SK-N-SH treated with all-trans-retinoic acid at 6 μM for 48 hours (cell line): ENCODE data around the gene DPF3.

ENCODE experiments used
- ATAC-seq: fragments of 200-7000 bp; cut with Tn5 transposase; 3 replicates; pipeline ENCODE4 v1.9.1; 2020; ENCODE audit warnings: mild to moderate bottlenecking, moderate library complexity
- ARNTL ChIP-seq: fragments of 450-650 bp; formaldehyde crosslinking; IDR thresholded peaks from 2 replicates; pipeline ENCODE4 v1.5.0; 2020; ENCODE audit warnings: low read depth, mild to moderate bottlenecking, moderate library complexity, borderline replicate concordance
- CREB5 ChIP-seq: fragments of 250-450 bp; sonication (Bioruptor Pico); IDR thresholded peaks from 2 replicates; pipeline ENCODE4 v1.5.1; 2020; ENCODE audit warnings: low read depth, mild to moderate bottlenecking, moderate library complexity
- CSDC2 ChIP-seq: fragments of 250-450 bp; sonication (Bioruptor Pico); IDR thresholded peaks from 2 replicates; pipeline ENCODE4 v1.5.0; 2020; ENCODE audit warnings: mild to moderate bottlenecking, moderate library complexity
- CSRNP3 ChIP-seq: fragments of 250-450 bp; sonication (Bioruptor Pico); IDR thresholded peaks from 2 replicates; pipeline ENCODE4 v1.5.1; 2021; ENCODE audit warnings: mild to moderate bottlenecking, moderate library complexity
- GLIS3 ChIP-seq: fragments of 250-450 bp; sonication (Bioruptor Pico); IDR thresholded peaks from 2 replicates; pipeline ENCODE4 v1.5.0; 2020; ENCODE audit warnings: mild to moderate bottlenecking, moderate library complexity
- ISL1 ChIP-seq: fragments of 250-450 bp; sonication (Bioruptor Pico); IDR thresholded peaks from 2 replicates; pipeline ENCODE4 v2.1.2; 2022; ENCODE audit warnings: mild to moderate bottlenecking, moderate library complexity
- PPARA ChIP-seq: fragments of 250-450 bp; sonication (Bioruptor Pico); IDR thresholded peaks from 2 replicates; pipeline ENCODE4 v1.5.0; 2020; ENCODE audit warnings: mild to moderate bottlenecking, borderline replicate concordance
- RARB ChIP-seq: fragments of 250-450 bp; sonication (Bioruptor Pico); IDR thresholded peaks from 2 replicates; pipeline ENCODE4 v1.8.0; 2021; ENCODE audit warnings: mild to moderate bottlenecking, moderate library complexity
- TCF4 ChIP-seq: fragments of 250-450 bp; sonication (Bioruptor Pico); IDR thresholded peaks from 2 replicates; pipeline ENCODE4 v1.8.0; 2021; ENCODE audit warnings: mild to moderate bottlenecking, moderate library complexity, borderline replicate concordance
- TOX ChIP-seq: fragments of 250-450 bp; sonication (Bioruptor Pico); IDR thresholded peaks from 2 replicates; pipeline ENCODE4 v1.8.0; 2021; ENCODE audit warnings: mild to moderate bottlenecking, moderate library complexity, borderline replicate concordance
- TSHZ2 ChIP-seq: fragments of 250-450 bp; sonication (Bioruptor Pico); IDR thresholded peaks from 2 replicates; pipeline ENCODE4 v1.5.0; 2020; ENCODE audit warnings: mild to moderate bottlenecking, moderate library complexity
- ZC3H10 ChIP-seq: fragments of 250-450 bp; sonication (Bioruptor Pico); IDR thresholded peaks from 2 replicates; pipeline ENCODE4 v1.5.1; 2021; ENCODE audit warnings: mild to moderate bottlenecking, moderate library complexity
- ZFP30 ChIP-seq: fragments of 450-650 bp; formaldehyde crosslinking; IDR thresholded peaks from 2 replicates; pipeline ENCODE4 v1.5.0; 2022; ENCODE audit warnings: mild to moderate bottlenecking, moderate library complexity
- ZNF565 ChIP-seq: fragments of 450-650 bp; formaldehyde crosslinking; conservative IDR thresholded peaks from 2 replicates; pipeline ENCODE4 v1.5.0; 2020; ENCODE audit warnings: low read depth, mild to moderate bottlenecking, moderate library complexity
- ZNF70 ChIP-seq: fragments of 450-650 bp; formaldehyde crosslinking; IDR thresholded peaks from 2 replicates; pipeline ENCODE4 v1.5.0; 2020; ENCODE audit warnings: mild to moderate bottlenecking, moderate library complexity
- ZNF8 ChIP-seq: fragments of 450-650 bp; formaldehyde crosslinking; IDR thresholded peaks from 2 replicates; pipeline ENCODE4 v1.5.0; 2020; ENCODE audit warnings: mild to moderate bottlenecking, moderate library complexity
- TF ChIP-seq, protein P1 (sequence below): fragments of 250-450 bp; sonication (Bioruptor Pico); IDR thresholded peaks from 2 replicates; pipeline ENCODE4 v1.8.0; 2021; ENCODE audit warnings: low read depth, mild to moderate bottlenecking, moderate library complexity, borderline replicate concordance
- TF ChIP-seq, protein P2 (sequence below): fragments of 250-450 bp; sonication (Bioruptor Pico); IDR thresholded peaks from 2 replicates; pipeline ENCODE4 v1.8.0; 2020; ENCODE audit warnings: mild to moderate bottlenecking, moderate library complexity, borderline replicate concordance

The DPF3 gene

GRCh38 chr14:72777636-72778035 lies 116.3 kb downstream of the DPF3 start:
- no peak for ATAC-seq
- no peak for TF ChIP-seq GLIS3 (CRISPR knock-in tag)
- TF ChIP-seq TCF4 (CRISPR knock-in tag) = no peak
- no peak for TF ChIP-seq ZNF70 (CRISPR knock-in tag)
- TF ChIP-seq, protein P1, sequence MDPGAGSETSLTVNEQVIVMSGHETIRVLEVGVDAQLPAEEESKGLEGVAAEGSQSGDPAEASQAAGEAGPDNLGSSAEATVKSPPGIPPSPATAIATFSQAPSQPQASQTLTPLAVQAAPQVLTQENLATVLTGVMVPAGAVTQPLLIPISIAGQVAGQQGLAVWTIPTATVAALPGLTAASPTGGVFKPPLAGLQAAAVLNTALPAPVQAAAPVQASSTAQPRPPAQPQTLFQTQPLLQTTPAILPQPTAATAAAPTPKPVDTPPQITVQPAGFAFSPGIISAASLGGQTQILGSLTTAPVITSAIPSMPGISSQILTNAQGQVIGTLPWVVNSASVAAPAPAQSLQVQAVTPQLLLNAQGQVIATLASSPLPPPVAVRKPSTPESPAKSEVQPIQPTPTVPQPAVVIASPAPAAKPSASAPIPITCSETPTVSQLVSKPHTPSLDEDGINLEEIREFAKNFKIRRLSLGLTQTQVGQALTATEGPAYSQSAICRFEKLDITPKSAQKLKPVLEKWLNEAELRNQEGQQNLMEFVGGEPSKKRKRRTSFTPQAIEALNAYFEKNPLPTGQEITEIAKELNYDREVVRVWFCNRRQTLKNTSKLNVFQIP (CRISPR knock-in tag) = no peak
- no peak for TF ChIP-seq RARB (CRISPR knock-in tag)
- no peak for TF ChIP-seq ZFP30 (CRISPR knock-in tag)
- no peak for TF ChIP-seq ARNTL
- no peak for TF ChIP-seq ZNF8
- TF ChIP-seq TOX = no peak
- TF ChIP-seq ZC3H10 (CRISPR knock-in tag) = no peak
- no peak for TF ChIP-seq CSDC2 (CRISPR knock-in tag)

GRCh38 chr14:72776701-72777261 lies 117.1 kb downstream of the DPF3 start:
- ATAC-seq = no peak
- TF ChIP-seq GLIS3 (CRISPR knock-in tag) = no peak
- TF ChIP-seq, all 23 proteins: peak for 0

GRCh38 chr14:72775923-72776554 lies 117.9 kb downstream of the DPF3 start:
- no peak for ATAC-seq
- no peak for TF ChIP-seq ZFP30 (CRISPR knock-in tag)
- no peak for TF ChIP-seq ISL1 (CRISPR knock-in tag)
- TF ChIP-seq, protein P2, sequence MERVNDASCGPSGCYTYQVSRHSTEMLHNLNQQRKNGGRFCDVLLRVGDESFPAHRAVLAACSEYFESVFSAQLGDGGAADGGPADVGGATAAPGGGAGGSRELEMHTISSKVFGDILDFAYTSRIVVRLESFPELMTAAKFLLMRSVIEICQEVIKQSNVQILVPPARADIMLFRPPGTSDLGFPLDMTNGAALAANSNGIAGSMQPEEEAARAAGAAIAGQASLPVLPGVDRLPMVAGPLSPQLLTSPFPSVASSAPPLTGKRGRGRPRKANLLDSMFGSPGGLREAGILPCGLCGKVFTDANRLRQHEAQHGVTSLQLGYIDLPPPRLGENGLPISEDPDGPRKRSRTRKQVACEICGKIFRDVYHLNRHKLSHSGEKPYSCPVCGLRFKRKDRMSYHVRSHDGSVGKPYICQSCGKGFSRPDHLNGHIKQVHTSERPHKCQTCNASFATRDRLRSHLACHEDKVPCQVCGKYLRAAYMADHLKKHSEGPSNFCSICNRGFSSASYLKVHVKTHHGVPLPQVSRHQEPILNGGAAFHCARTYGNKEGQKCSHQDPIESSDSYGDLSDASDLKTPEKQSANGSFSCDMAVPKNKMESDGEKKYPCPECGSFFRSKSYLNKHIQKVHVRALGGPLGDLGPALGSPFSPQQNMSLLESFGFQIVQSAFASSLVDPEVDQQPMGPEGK = no peak

DNA sequence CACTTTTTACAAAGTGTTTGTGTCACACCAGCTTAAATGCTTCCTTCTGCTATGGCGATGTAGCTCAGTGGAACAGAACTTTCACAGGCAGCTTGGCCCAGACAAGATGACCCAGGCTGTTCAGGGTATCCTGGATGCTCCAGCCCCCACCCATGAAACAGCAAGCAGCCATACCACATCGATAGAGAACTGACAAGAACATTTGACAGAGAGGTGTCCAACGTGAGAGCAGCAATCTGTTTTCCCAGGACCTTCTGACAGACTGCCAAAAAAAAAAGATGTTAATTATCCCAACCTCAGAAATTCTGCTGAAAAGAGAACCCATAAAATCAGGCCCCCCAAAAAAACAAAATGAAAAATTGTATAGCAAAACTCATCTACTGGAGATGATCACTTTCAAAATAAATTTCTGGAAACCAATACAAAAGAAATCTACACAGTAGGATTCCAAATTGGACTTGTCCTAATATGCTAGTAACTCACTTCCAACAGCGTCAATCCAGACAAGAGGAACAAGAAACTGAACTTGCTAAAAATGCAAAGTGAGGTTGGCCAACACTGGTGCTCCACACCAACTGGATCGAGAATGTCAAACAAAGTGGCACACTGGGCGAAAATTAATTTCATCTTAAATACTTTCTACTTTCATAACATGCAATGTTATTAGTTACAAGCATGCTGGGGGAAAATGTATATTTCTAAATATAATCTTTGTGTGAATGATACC lies 118.8 kb downstream of the DPF3 start:
- TF ChIP-seq RARB (CRISPR knock-in tag) = no peak
- TF ChIP-seq ZNF70 (CRISPR knock-in tag) = no peak
- TF ChIP-seq, protein P2 = no peak
- TF ChIP-seq CSDC2 (CRISPR knock-in tag) = no peak
- TF ChIP-seq ZNF565 (CRISPR knock-in tag) = no peak
- TF ChIP-seq PPARA = no peak
- TF ChIP-seq ARNTL = no peak
- TF ChIP-seq, protein P1 (CRISPR knock-in tag) = no peak
- no peak for TF ChIP-seq TSHZ2
- TF ChIP-seq ISL1 (CRISPR knock-in tag) = no peak
- no peak for TF ChIP-seq ZC3H10 (CRISPR knock-in tag)
- no peak for TF ChIP-seq CREB5
- TF ChIP-seq CSRNP3 (CRISPR knock-in tag) = no peak
- no peak for ATAC-seq
